CD4-positive, CD25-positive, alpha-beta regulatory T cell (primary cell): Measurements from ENCODE around the gene C1QTNF9. TPM values are rescaled to one million over a fixed set of nuclear protein-coding genes. Genes with fewer than 3 reads are reported as not detected.
A peak's percentile ranks its signal among the peaks of the same experiment; 100 is the strongest.

Experiments
- ATAC-seq, 2 donors: fragments of 150-1000 bp; cut with Tn5 transposase; one replicate each; pipeline ENCODE4 v1.10.0; 2021; ENCODE audit warnings: low read depth in 2 of 2, moderate number of reproducible peaks in 2 of 2, moderate library complexity in 1 of 2
- DNase-seq, 3 donors: peaks; one replicate each; pipeline versions ENCODE4 v3.0.0 to v3.0.0-alpha.2; 2012 to 2022; ENCODE audit warnings: mixed read lengths in 1 of 3
- H3K27ac ChIP-seq: one replicate; pipeline ENCODE4 v1.7.0; 2013; ENCODE audit warnings: mild to moderate bottlenecking, low read length; ENCODE audit not compliant: insufficient read depth, poor library complexity, severe bottlenecking
- H3K27me3 ChIP-seq: one replicate; pipeline ENCODE4 v1.7.0; 2013; ENCODE audit warnings: low read length; ENCODE audit not compliant: control insufficient read depth, insufficient read depth
- H3K36me3 ChIP-seq: one replicate; pipeline ENCODE4 v1.7.0; 2013; ENCODE audit warnings: mild to moderate bottlenecking, low read length, moderate library complexity; ENCODE audit not compliant: control insufficient read depth, insufficient read depth
- H3K4me1 ChIP-seq: 2 replicates; pipeline ENCODE4 v1.7.0; 2013; ENCODE audit warnings: mild to moderate bottlenecking, low read length; ENCODE audit not compliant: insufficient read depth, control insufficient read depth, poor library complexity, severe bottlenecking
- H3K4me3 ChIP-seq: one replicate; pipeline ENCODE4 v1.7.0; 2013; ENCODE audit warnings: low read depth, mild to moderate bottlenecking, low read length, moderate library complexity
- H3K9me3 ChIP-seq, 2 experiments: 1 replicate in 1 of 2; 2 replicates in 1 of 2; pipeline ENCODE4 v1.7.0; 2013; ENCODE audit warnings: low read length in 2 of 2, mild to moderate bottlenecking in 1 of 2, moderate library complexity in 1 of 2; ENCODE audit not compliant: control insufficient read depth in 2 of 2
- H3K27ac Mint-ChIP-seq, 3 donors: one replicate each; pipeline ENCODE4 v1.8.0; 2020 to 2022; ENCODE audit warnings: mild to moderate bottlenecking in 3 of 3, mixed read lengths in 3 of 3, moderate library complexity in 2 of 3
- H3K27me3 Mint-ChIP-seq: one replicate; pipeline ENCODE4 v1.8.0; 2022; ENCODE audit warnings: mild to moderate bottlenecking, mixed read lengths
- H3K36me3 Mint-ChIP-seq: one replicate; pipeline ENCODE4 v1.8.0; 2020; ENCODE audit warnings: mixed read lengths
- H3K4me1 Mint-ChIP-seq, 4 donors: one replicate each; pipeline ENCODE4 v1.8.0; 2020 to 2022; ENCODE audit warnings: mixed read lengths in 4 of 4, mild to moderate bottlenecking in 1 of 4
- H3K4me3 Mint-ChIP-seq, 4 donors: one replicate each; pipeline ENCODE4 v1.8.0; 2020 to 2022; ENCODE audit warnings: mild to moderate bottlenecking in 4 of 4, mixed read lengths in 4 of 4, moderate library complexity in 3 of 4
- H3K9me3 Mint-ChIP-seq, 7 donors: one replicate each; pipeline ENCODE4 v1.8.0; 2020 to 2022; ENCODE audit warnings: mixed read lengths in 7 of 7, mild to moderate bottlenecking in 3 of 7, moderate library complexity in 2 of 7
- polyA plus RNA-seq, 4 donors: library from polyadenylated mRNA; unstranded; fragments of 300-500 nt; fragmentation: Illumina TruSeq; gene quantifications; one replicate each; pipeline ENCODE4 v1.2.3, GENCODE V29; 2021
- total RNA-seq: library from RNA; stranded (reverse); gene quantifications from one replicate; pipeline ENCODE4 v1.2.3, GENCODE V29; 2022

C1QTNF9 gene
- total and polyA plus RNA-seq, 5 donors from 2014 or later = 0.20 TPM; not detected in 4

GRCh38 chr13:24284889-24285565 is 24.4 kb upstream of the C1QTNF9 start:
- peaks cover 58% of the 10 kb centered on the region for H3K36me3 Mint-ChIP-seq

GRCh38 chr13:24286624-24287023 is 22.8 kb upstream of the C1QTNF9 start:
- Mint-ChIP-seq H3K27ac (no peak overlapping the region), H3K4me3 (no peak overlapping the region), H3K27me3 (peaks cover 5% of the 10 kb centered on the region), H3K9me3 (peaks cover 0 to 2% (median 0%) of the 10 kb centered on the region in 7 donors), H3K4me1 (peaks cover 4 to 20% (median 18%) of the 10 kb centered on the region in 4 donors), H3K36me3 (peaks cover 62% of the 10 kb centered on the region)
- Histone ChIP-seq H3K4me1 (no peaks in the 10 kb centered on the region), H3K9me3 (no peaks in the 10 kb centered on the region), H3K4me3 (no peak overlapping the region), H3K27ac (no peak overlapping the region), H3K36me3 (peaks cover 95% of the 10 kb centered on the region), H3K27me3 (no peaks in the 10 kb centered on the region)
- ATAC-seq (no peak), DNase-seq (no peak)

More at GRCh38 chr13:24284889-24285565, 24.4 kb upstream of the C1QTNF9 start:
- H3K27ac Mint-ChIP-seq = peak overlapping the region in 1 of 3 donors; percentile 38
- H3K4me3 ChIP-seq = no peak overlapping the region
- DNase-seq = no peak
- ATAC-seq = no peak
- peaks cover 89% of the 10 kb centered on the region for H3K36me3 ChIP-seq
- H3K4me3 Mint-ChIP-seq = no peak overlapping the region
- peaks cover 0 to 2% (median 0%) of the 10 kb centered on the region in 7 donors for H3K9me3 Mint-ChIP-seq
- no peak overlapping the region for H3K27ac ChIP-seq
- H3K27me3 Mint-ChIP-seq = peaks cover 6% of the 10 kb centered on the region
- no peaks in the 10 kb centered on the region for H3K27me3 ChIP-seq
- no peaks in the 10 kb centered on the region for H3K9me3 ChIP-seq
- H3K4me1 ChIP-seq = peaks cover 10% of the 10 kb centered on the region
- peaks cover 4 to 31% (median 29%) of the 10 kb centered on the region in 4 donors for H3K4me1 Mint-ChIP-seq

GRCh38 chr13:24287748-24288287 is 21.6 kb upstream of the C1QTNF9 start:
- Mint-ChIP-seq H3K9me3 (peaks cover 0 to 2% (median 0%) of the 10 kb centered on the region in 7 donors), H3K4me3 (no peak overlapping the region), H3K27me3 (peaks cover 5% of the 10 kb centered on the region), H3K4me1 (peaks cover 0 to 17% (median 7%) of the 10 kb centered on the region in 4 donors), H3K27ac (peak overlapping the region in 1 of 3 donors; percentile 12), H3K36me3 (peaks cover 66% of the 10 kb centered on the region)
- Histone ChIP-seq H3K4me3 (no peak overlapping the region), H3K36me3 (peaks cover 94% of the 10 kb centered on the region), H3K9me3 (no peaks in the 10 kb centered on the region), H3K27ac (no peak overlapping the region), H3K4me1 (no peaks in the 10 kb centered on the region), H3K27me3 (no peaks in the 10 kb centered on the region)
- ATAC-seq (no peak), DNase-seq (no peak)

GRCh38 chr13:24288870-24289269 is 20.5 kb upstream of the C1QTNF9 start:
- Mint-ChIP-seq H3K4me3 (no peak overlapping the region), H3K27ac (no peak overlapping the region), H3K27me3 (peaks cover 5% of the 10 kb centered on the region), H3K36me3 (peaks cover 66% of the 10 kb centered on the region), H3K4me1 (peaks cover 0 to 8% (median under 1%) of the 10 kb centered on the region in 4 donors), H3K9me3 (peaks cover 0 to 2% (median 0%) of the 10 kb centered on the region in 7 donors)
- H3K27ac ChIP-seq = no peak overlapping the region
- ATAC-seq (no peak), DNase-seq (no peak)
- H3K4me1 ChIP-seq = no peaks in the 10 kb centered on the region
- H3K36me3 ChIP-seq = peaks cover 94% of the 10 kb centered on the region
- no peak overlapping the region for H3K4me3 ChIP-seq
- no peaks in the 10 kb centered on the region for H3K27me3 ChIP-seq
- no peaks in the 10 kb centered on the region for H3K9me3 ChIP-seq

GRCh38 chr13:24290280-24290932 is 19.0 kb upstream of the C1QTNF9 start:
- ATAC-seq = no peak
- H3K4me3 Mint-ChIP-seq = no peak overlapping the region
- no peaks in the 10 kb centered on the region for H3K9me3 ChIP-seq
- peaks cover 69% of the 10 kb centered on the region for H3K36me3 Mint-ChIP-seq
- H3K27me3 Mint-ChIP-seq = peaks cover 5% of the 10 kb centered on the region
- no peaks in the 10 kb centered on the region for H3K27me3 ChIP-seq
- peak overlapping the region in 1 of 3 donors; percentile 68 for H3K27ac Mint-ChIP-seq
- H3K4me3 ChIP-seq = no peak overlapping the region
- DNase-seq = no peak
- peaks cover 0 to 3% (median 1%) of the 10 kb centered on the region in 4 donors for H3K4me1 Mint-ChIP-seq
- peaks cover 94% of the 10 kb centered on the region for H3K36me3 ChIP-seq
- no peak overlapping the region for H3K27ac ChIP-seq
- no peaks in the 10 kb centered on the region for H3K4me1 ChIP-seq
- peaks cover 0 to 2% (median 0%) of the 10 kb centered on the region in 7 donors for H3K9me3 Mint-ChIP-seq

- peaks cover 96% of the 10 kb centered on the region for H3K36me3 ChIP-seq
- Mint-ChIP-seq H3K4me3 (no peak overlapping the region), H3K27ac (peak overlapping the region in 1 of 3 donors; percentile 26), H3K4me1 (peaks cover 0 to 5% (median 2%) of the 10 kb centered on the region in 4 donors), H3K36me3 (peaks cover 75% of the 10 kb centered on the region), H3K9me3 (no peaks in the 10 kb centered on the region), H3K27me3 (peaks cover 5% of the 10 kb centered on the region)
- no peaks in the 10 kb centered on the region for H3K9me3 ChIP-seq
- ATAC-seq (no peak), DNase-seq (no peak)
- no peaks in the 10 kb centered on the region for H3K4me1 ChIP-seq
- no peak overlapping the region for H3K4me3 ChIP-seq
- H3K27ac ChIP-seq = no peak overlapping the region
- no peaks in the 10 kb centered on the region for H3K27me3 ChIP-seq
Measured at GRCh38 chr13:24292481-24292880, 16.9 kb upstream of the C1QTNF9 start.

- H3K36me3 ChIP-seq = peaks cover 96% of the 10 kb centered on the region
- H3K4me3 ChIP-seq = no peak overlapping the region
- H3K4me1 ChIP-seq = no peaks in the 10 kb centered on the region
- Mint-ChIP-seq H3K27ac (no peak overlapping the region), H3K4me3 (no peak overlapping the region), H3K27me3 (peaks cover 5% of the 10 kb centered on the region), H3K9me3 (no peaks in the 10 kb centered on the region), H3K36me3 (peaks cover 74% of the 10 kb centered on the region), H3K4me1 (peaks cover 0 to 6% (median 4%) of the 10 kb centered on the region in 4 donors)
- ATAC-seq (no peak), DNase-seq (no peak)
- H3K27ac ChIP-seq = no peak overlapping the region
- no peaks in the 10 kb centered on the region for H3K27me3 ChIP-seq
- H3K9me3 ChIP-seq = no peaks in the 10 kb centered on the region
Measured at GRCh38 chr13:24293746-24294145, 15.6 kb upstream of the C1QTNF9 start.
